GM12891 (cell line): ENCODE results near the gene DLGAP1.

Source experiments
- POLR2A ChIP-seq: IDR thresholded peaks from 2 replicates; pipeline ENCODE4 v1.6.1; 2011; ENCODE audit warnings: low read depth, low read length, control low read depth
- POLR2AphosphoS5 ChIP-seq: IDR thresholded peaks from 2 replicates; pipeline ENCODE4 v1.6.1; 2011; ENCODE audit warnings: low read depth, low read length, control low read depth
- TAF1 ChIP-seq: IDR thresholded peaks from 2 replicates; pipeline ENCODE4 v1.6.1; 2011; ENCODE audit warnings: low read depth, low read length, control low read depth

GRCh38 chr18:3578621-3579020 lies 876.5 kb downstream of the DLGAP1 start:
- TF ChIP-seq POLR2A (no peak), POLR2AphosphoS5 (no peak), TAF1 (no peak)
